ENCODE results near the gene ELFN2.
"Not testable (repeated sequence)": the region's sequence is repeated elsewhere in the genome, so short reads cannot be mapped to it uniquely, and the experiment has no call there.

DNA sequence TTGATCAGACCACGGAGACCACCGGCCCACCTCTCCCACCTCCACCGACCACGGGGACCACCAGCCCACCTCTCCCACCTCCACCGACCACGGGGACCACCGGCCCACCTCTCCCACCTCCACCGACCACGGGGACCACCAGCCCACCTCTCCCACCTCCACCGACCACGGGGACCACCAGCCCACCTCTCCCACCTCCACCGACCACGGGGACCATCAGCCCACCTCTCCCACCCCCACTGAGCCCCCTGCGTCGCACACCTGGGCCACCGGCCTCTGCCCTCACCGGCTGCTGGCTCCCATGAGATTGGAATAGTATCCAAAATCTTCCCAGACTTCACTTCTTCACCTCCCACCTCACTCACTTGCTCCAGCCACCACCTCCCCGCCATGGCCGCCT lies 27.8 kb downstream of the ELFN2 start:
- TF ChIP-seq, protein P1, sequence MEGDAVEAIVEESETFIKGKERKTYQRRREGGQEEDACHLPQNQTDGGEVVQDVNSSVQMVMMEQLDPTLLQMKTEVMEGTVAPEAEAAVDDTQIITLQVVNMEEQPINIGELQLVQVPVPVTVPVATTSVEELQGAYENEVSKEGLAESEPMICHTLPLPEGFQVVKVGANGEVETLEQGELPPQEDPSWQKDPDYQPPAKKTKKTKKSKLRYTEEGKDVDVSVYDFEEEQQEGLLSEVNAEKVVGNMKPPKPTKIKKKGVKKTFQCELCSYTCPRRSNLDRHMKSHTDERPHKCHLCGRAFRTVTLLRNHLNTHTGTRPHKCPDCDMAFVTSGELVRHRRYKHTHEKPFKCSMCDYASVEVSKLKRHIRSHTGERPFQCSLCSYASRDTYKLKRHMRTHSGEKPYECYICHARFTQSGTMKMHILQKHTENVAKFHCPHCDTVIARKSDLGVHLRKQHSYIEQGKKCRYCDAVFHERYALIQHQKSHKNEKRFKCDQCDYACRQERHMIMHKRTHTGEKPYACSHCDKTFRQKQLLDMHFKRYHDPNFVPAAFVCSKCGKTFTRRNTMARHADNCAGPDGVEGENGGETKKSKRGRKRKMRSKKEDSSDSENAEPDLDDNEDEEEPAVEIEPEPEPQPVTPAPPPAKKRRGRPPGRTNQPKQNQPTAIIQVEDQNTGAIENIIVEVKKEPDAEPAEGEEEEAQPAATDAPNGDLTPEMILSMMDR (IDR thresholded peaks at IDR 0.05): not testable (repeated sequence)
- not testable (repeated sequence) for TF ChIP-seq POLR2A (IDR thresholded peaks at IDR 0.05)
